HG02981 (cell line): ENCODE data around the gene RCCD1.

Source experiments
- ATAC-seq: cut with Tn5 transposase; IDR thresholded peaks from one replicate; pipeline ENCODE4 v1.9.1; 2021; ENCODE audit warnings: mild to moderate bottlenecking, moderate library complexity; ENCODE audit not compliant: unreplicated experiment

The RCCD1 gene

DNA sequence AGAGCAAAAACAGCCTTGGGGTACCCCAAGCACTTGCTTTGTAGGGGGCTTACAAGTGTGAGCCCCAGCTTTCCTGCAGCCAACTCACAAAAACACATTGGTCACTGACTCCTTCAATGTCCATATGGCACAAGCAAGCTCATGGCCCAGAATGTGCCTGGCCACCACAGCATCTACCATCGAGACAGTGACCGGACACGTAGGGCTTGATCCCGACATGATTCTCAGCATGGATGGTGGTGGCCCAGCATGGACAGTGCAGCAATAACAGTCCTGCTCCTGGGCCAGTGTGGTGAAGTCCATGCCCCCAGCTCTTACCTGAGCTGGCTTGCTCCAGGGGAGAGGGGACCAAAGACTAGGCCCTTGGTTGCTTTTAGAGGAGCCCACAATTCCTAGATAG, 13.6 kb upstream of the RCCD1 start:
- ATAC-seq: no peak

- no peak for ATAC-seq
Observed at GRCh38 chr15:90942354-90943120, 12.1 kb upstream of the RCCD1 start.

GRCh38 chr15:90945091-90945490, 9.6 kb upstream of the RCCD1 start:
- no peak for ATAC-seq

- no peak for ATAC-seq
Observed at GRCh38 chr15:90946538-90946937, 8.1 kb upstream of the RCCD1 start.

DNA sequence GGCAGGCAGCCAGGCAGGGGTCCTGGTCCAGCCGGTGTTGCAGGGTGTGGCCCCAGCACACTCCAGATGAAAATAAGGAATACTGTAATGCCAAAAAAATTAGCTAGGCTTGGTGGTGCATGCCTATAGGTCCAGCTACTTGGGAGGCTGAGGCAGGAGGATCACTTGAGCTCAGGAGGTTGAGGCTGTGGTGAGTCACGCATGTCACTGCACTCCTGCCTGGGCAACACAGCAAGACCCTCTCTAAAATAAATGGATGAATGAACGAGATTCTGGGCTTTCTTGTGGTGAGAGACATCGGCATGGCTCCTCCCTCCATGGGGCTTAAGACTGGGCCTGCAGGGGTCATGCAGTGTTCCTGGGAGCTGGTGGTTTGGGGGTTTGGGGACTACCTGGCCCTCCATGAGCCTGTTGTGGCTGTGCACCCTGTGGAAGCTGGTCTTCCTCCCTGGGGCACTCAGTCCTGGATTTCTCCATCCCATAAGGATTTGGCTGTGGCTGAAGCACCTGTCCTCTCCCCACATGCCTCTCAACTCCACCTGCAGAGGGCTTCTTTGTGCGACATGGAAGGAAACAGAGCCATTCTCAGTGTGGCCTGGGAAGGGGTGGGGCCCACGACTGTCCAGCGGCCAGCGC, 7.6 kb upstream of the RCCD1 start:
- no peak for ATAC-seq

DNA sequence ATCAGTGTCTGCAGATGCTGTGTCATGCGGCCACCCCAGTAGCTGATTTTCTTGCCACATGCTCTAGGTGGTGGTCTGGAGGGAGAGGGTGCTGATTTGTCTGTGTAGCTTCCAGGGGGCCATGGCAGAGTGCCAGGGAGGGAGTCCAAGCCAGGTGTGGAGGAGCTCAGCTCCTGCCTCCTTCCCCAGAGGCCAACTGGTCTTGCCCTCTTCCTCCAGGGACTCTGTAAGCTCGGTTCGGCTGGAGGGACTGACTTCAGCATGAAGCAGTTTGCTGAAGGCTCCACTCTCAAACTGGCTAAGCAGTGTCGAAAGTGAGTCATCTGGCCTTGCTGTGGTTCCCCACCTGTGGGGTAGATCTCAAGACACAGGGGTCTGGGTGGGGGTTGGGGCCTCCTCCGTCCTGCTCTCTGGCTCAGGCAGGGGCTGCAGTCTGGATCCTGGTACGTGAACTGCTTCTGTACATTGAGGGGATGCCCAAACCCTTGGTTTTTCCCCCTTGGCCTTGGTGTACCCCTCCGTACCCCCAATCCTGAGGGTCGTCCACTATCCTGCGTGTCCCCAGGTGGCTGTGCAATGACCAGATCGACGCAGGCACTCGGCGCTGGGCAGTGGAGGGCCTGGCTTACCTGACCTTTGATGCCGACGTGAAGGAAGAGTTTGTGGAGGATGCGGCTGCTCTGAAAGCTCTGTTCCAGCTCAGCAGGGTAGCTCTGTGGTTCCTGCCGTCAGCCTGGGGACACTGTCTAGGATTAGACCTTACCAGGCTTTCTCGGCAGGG, 6.9 kb upstream of the RCCD1 start:
- no peak for ATAC-seq

DNA sequence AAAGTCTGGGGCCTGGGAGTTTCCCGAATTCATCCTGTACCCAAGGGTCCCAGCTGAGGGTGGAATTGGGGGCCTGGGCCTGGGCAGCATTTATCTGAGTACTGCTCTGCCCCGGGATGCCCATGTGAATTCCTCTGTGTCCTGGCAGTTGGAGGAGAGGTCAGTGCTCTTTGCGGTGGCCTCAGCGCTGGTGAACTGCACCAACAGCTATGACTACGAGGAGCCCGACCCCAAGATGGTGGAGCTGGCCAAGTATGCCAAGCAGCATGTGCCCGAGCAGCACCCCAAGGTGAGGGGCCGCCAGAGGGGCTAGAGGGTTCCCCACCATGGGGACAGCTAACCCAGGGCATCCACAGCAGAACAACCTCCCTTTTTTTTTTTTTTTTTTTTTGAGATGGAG, 6.2 kb upstream of the RCCD1 start:
- ATAC-seq: no peak

- no peak for ATAC-seq
Observed at GRCh38 chr15:90949979-90950675, 4.6 kb upstream of the RCCD1 start.

GRCh38 chr15:90950676-90951075, 4.0 kb upstream of the RCCD1 start:
- ATAC-seq: no peak

GRCh38 chr15:90952901-90953677, 1.6 kb upstream of the RCCD1 start:
- ATAC-seq: no peak

GRCh38 chr15:90953947-90954711, 555 bp upstream of the RCCD1 start:
- ATAC-seq: no peak

DNA sequence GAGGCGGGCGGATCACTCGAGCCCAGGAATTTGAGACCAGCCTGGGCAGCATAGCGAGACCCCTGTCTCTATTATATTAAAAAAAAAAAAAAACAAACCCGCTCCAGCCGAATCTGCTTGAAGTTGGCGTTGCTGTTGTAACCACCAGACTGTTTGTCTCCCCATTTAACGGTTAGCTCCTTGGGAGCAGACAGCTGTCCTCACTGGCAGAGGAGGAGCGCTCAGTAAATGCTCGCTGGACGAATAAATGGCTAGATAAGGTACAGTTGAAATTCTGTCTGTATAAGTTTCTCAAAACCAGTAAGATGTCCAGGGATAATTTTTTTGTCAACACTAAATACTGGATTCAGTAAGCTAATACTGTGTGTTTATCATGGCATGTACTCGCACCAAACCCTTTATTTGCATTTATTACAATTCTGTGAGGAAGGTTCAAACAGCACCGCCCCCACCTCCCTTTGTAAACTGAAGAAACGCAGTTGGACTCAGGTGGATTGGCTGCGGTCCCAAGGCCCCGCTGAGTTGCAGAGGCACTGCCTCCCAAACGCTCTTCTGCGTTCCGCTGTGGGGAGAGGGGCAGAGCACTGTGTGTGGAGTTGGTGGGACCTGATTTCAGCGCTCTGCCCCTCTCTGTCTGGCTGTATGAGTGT, 1.1 kb downstream of the RCCD1 start:
- ATAC-seq: no peak

GRCh38 chr15:90956274-90957030, 1.8 kb downstream of the RCCD1 start:
- peak; percentile 25 for ATAC-seq

GRCh38 chr15:90957031-90957790, 2.5 kb downstream of the RCCD1 start:
- no peak for ATAC-seq

- no peak for ATAC-seq
Observed at GRCh38 chr15:90957791-90958190, 3.1 kb downstream of the RCCD1 start.

GRCh38 chr15:90959028-90959595, 4.4 kb downstream of the RCCD1 start:
- ATAC-seq: no peak

- no peak for ATAC-seq
Observed at GRCh38 chr15:90959894-90960293, 5.2 kb downstream of the RCCD1 start.
